B cell (primary cell): ENCODE data around the gene DVL1. TPM values are rescaled to one million over a fixed set of nuclear protein-coding genes. Genes with fewer than 3 reads are reported as not detected.

ENCODE experiments used
- ATAC-seq: fragments of 200-7000 bp; cut with Tn5 transposase; one replicate; pipeline ENCODE4 v1.10.0; 2021; ENCODE audit warnings: low read depth, mild to moderate bottlenecking, moderate number of reproducible peaks, moderate library complexity
- CTCF ChIA-PET: fragments of 350-600 bp; sonication (Branson Sonifier 250); formaldehyde crosslinking; loops from one replicate; lab custom pipeline; 2021; ENCODE audit warnings: antibody characterized with exemption, inconsistent platforms; lab: Charles Lee
- POLR2A ChIA-PET: fragments of 350-600 bp; sonication (Branson Sonifier 250); formaldehyde crosslinking; loops from one replicate; lab custom pipeline; 2021; ENCODE audit warnings: antibody characterized with exemption; lab: Charles Lee
- DNase-seq: peaks from one replicate; pipeline ENCODE4 v3.0.0; 2013
- H2AFZ ChIP-seq: 2 replicates; pipeline ENCODE4 v1.6.1; 2012; ENCODE audit warnings: mild to moderate bottlenecking, low read depth, low read length; ENCODE audit not compliant: insufficient read depth, poor library complexity, severe bottlenecking
- H3K27ac ChIP-seq, 2 donors: 1 replicate in 1 of 2; 2 replicates in 1 of 2; pipeline ENCODE4 v1.5.1; 2012 to 2013; ENCODE audit warnings: low read length in 2 of 2, mild to moderate bottlenecking in 2 of 2, moderate library complexity in 1 of 2
- H3K27me3 ChIP-seq, 4 experiments: fragments of 200-600 bp in 1 of 4; sonication (generic) in 1 of 4; replicated peaks in 1 of 4; 1 replicate in 2 of 4; 2 replicates in 2 of 4; pipeline versions ENCODE4 v1.6.1 to v1.7.0; 2013 to 2016; ENCODE audit warnings: low read length in 3 of 4, mild to moderate bottlenecking in 2 of 4, mixed read lengths in 1 of 4, moderate library complexity in 1 of 4; ENCODE audit not compliant: insufficient read depth in 4 of 4, control insufficient read depth in 3 of 4; ENCODE audit errors: control extremely low read depth in 1 of 4
- H3K36me3 ChIP-seq, 2 experiments: replicated peaks in 1 of 2; 1 replicate in 1 of 2; 2 replicates in 1 of 2; pipeline versions ENCODE4 v1.6.1 to v1.7.1; 2013; ENCODE audit warnings: low read length in 1 of 2; ENCODE audit not compliant: insufficient read depth in 2 of 2, control insufficient read depth in 1 of 2; ENCODE audit errors: control extremely low read depth in 1 of 2, extremely low read depth in 1 of 2
- H3K4me1 ChIP-seq, 2 donors: fragments of 200-600 bp in 1 of 2; sonication (generic) in 1 of 2; 1 replicate in 1 of 2; 2 replicates in 1 of 2; pipeline versions ENCODE4 v1.5.1 to v1.6.1; 2013 to 2017; ENCODE audit warnings: low read length in 2 of 2; ENCODE audit not compliant: control insufficient read depth in 2 of 2, insufficient read depth in 2 of 2
- H3K4me2 ChIP-seq: replicated peaks from 2 replicates; pipeline ENCODE3; 2012; ENCODE audit warnings: mild to moderate bottlenecking, low read depth, low read length; ENCODE audit not compliant: poor library complexity, severe bottlenecking
- H3K4me3 ChIP-seq, 5 experiments: fragments of 200-600 bp in 1 of 5; sonication (generic) in 1 of 5; 1 replicate in 3 of 5; 2 replicates in 2 of 5; pipeline versions ENCODE4 v1.5.1 to v1.7.0; 2011 to 2016; ENCODE audit warnings: low read length in 4 of 5, mild to moderate bottlenecking in 4 of 5, low read depth in 2 of 5, control low read depth in 1 of 5, moderate library complexity in 1 of 5; ENCODE audit not compliant: insufficient read depth in 1 of 5; ENCODE audit errors: control extremely low read depth in 1 of 5, extremely low read depth in 1 of 5
- H3K79me2 ChIP-seq: fragments of 200-600 bp; sonication (generic); one replicate; pipeline ENCODE4 v1.6.0; 2016; ENCODE audit warnings: low read length; ENCODE audit not compliant: control insufficient read depth, insufficient read depth
- H3K9ac ChIP-seq: fragments of 200-600 bp; sonication (generic); 2 replicates; pipeline ENCODE4 v1.6.1; 2017; ENCODE audit warnings: mild to moderate bottlenecking, low read length, moderate library complexity
- H3K9me3 ChIP-seq, 3 donors: one replicate each; pipeline versions ENCODE4 v1.6.1 to v1.7.1; 2013; ENCODE audit warnings: low read length in 2 of 3; ENCODE audit not compliant: control insufficient read depth in 2 of 3, insufficient read depth in 1 of 3; ENCODE audit errors: control extremely low read depth in 1 of 3
- H4K20me1 ChIP-seq: 2 replicates; pipeline ENCODE4 v1.6.0; 2012; ENCODE audit warnings: mild to moderate bottlenecking, low read length; ENCODE audit not compliant: insufficient read depth, control insufficient read depth, poor library complexity, severe bottlenecking
- H3K27ac Mint-ChIP-seq: one replicate; pipeline ENCODE4 v1.8.0; 2021; ENCODE audit warnings: mixed read lengths
- H3K27me3 Mint-ChIP-seq: one replicate; pipeline ENCODE4 v1.8.0; 2021; ENCODE audit warnings: mixed read lengths
- H3K4me1 Mint-ChIP-seq: one replicate; pipeline ENCODE4 v1.8.0; 2021; ENCODE audit warnings: mixed read lengths
- H3K4me3 Mint-ChIP-seq: one replicate; pipeline ENCODE4 v1.8.0; 2021; ENCODE audit warnings: mixed read lengths
- H3K9me3 Mint-ChIP-seq: one replicate; pipeline ENCODE4 v1.8.0; 2022; ENCODE audit warnings: mixed read lengths; ENCODE audit not compliant: insufficient read depth
- CTCF ChIP-seq: fragments of 200-600 bp; IDR thresholded peaks from one replicate; pipeline ENCODE4 v1.8.0; 2022; ENCODE audit warnings: antibody characterized with exemption, mild to moderate bottlenecking
- EZH2 ChIP-seq: IDR thresholded peaks from 2 replicates; pipeline ENCODE4 v1.6.1; 2012; ENCODE audit warnings: borderline replicate concordance, low read depth, mild to moderate bottlenecking, moderate library complexity, low read length; ENCODE audit not compliant: insufficient read depth, poor library complexity, severe bottlenecking
- WGBS: methylation state at CpG from one replicate; pipeline ENCODE4 v1.1.5; 2013; ENCODE audit warnings: missing lambda C conversion rate; ENCODE audit not compliant: insufficient coverage; 5-methylcytosine and 5-hydroxymethylcytosine counted together
- intact Hi-C: fragments of 100-400 bp; cut with micrococcal nuclease; formaldehyde crosslinking; loops from one replicate; pipeline ENCODE4 v1.10.0; 2022
- polyA plus RNA-seq: library from polyadenylated mRNA; depleted of rRNA; stranded (reverse); fragments of >200 nt; gene quantifications from 2 replicates; pipeline ENCODE4 v1.2.3, GENCODE V29; 2012
- total RNA-seq, 2 donors: library from RNA; stranded (reverse); fragments of 120-200 nt in 1 of 2; gene quantifications; 1 replicate in 1 of 2; 2 replicates in 1 of 2; pipeline versions ENCODE4 v1.2.3 to v1.2.4, GENCODE V29; 2013 to 2022

DVL1 gene
- total and polyA plus RNA-seq, 2 donors (not counting 1 experiment from before 2014, with no cell fraction given), result 46.1 to 53.5 TPM

- Histone ChIP-seq H3K9me3 (no peaks in the 10 kb centered on the region), H3K27me3 (no peaks in the 10 kb centered on the region), H3K79me2 (no peaks in the 10 kb centered on the region), H3K36me3 (no peaks in the 10 kb centered on the region), H3K4me2 (no peak overlapping the region), H3K9ac (no peak overlapping the region), H4K20me1 (no peaks in the 10 kb centered on the region), H3K4me3 (no peak overlapping the region), H3K27ac (no peak overlapping the region), H2AFZ (no peak overlapping the region), H3K4me1 (peaks cover 0 to 16% of the 10 kb centered on the region in 2 donors)
- Mint-ChIP-seq H3K27ac (no peak overlapping the region), H3K27me3 (no peaks in the 10 kb centered on the region), H3K4me3 (no peak overlapping the region), H3K9me3 (no peaks in the 10 kb centered on the region), H3K4me1 (peaks cover 11% of the 10 kb centered on the region)
- intact Hi-C loops, result loop anchor here (2.0 kb wide), 2 partner anchors 170 to 260 kb away; no protein-coding TSS in a partner anchor
- ChIA-PET CTCF (interaction anchor here (0.6 to 4.3 kb wide), 27 partner anchors 8 to 311 kb away, joined by 3 to 118 read pairs (median 5); partner anchors contain the start of genes AGRN, PERM1 and UBE2J2), POLR2A (interaction anchor here (0.6 to 1.9 kb wide), 4 partner anchors 11 to 1256 kb away, joined by 3 to 8 read pairs (median 3); no protein-coding TSS in a partner anchor)
- WGBS, result 90% methylated on average over 9 of the region's 9 CpGs
- DNase-seq (no peak), ATAC-seq (no peak)
- TF ChIP-seq EZH2 (no peak), CTCF (no peak)
These were observed 56.8 kb downstream of the DVL1 start for GRCh38 chr1:1292442-1292779.
